PFSK-1 (cell line): Measurements from ENCODE around the gene SCN10A.

Experiments
- POLR2AphosphoS5 ChIP-seq: IDR thresholded peaks from 2 replicates; pipeline ENCODE4 v1.6.1; 2012; ENCODE audit warnings: low read depth, mild to moderate bottlenecking, control low read depth, low read length, moderate library complexity
- REST ChIP-seq, 2 experiments: IDR thresholded peaks; 2 replicates each; pipeline versions ENCODE4 v1.6.1 to v1.8.0; 2011 to 2012; ENCODE audit warnings: low read depth in 2 of 2, low read length in 2 of 2, control low read depth in 1 of 2, inconsistent platforms in 1 of 2, mild to moderate bottlenecking in 1 of 2, moderate library complexity in 1 of 2; ENCODE audit not compliant: insufficient read depth in 1 of 2
- SIN3A ChIP-seq: IDR thresholded peaks from 2 replicates; pipeline ENCODE4 v1.6.1; 2012; ENCODE audit warnings: mild to moderate bottlenecking, low read length, moderate library complexity, borderline replicate concordance; ENCODE audit not compliant: insufficient read depth
- TAF1 ChIP-seq: IDR thresholded peaks from 2 replicates; pipeline ENCODE4 v1.6.1; 2012; ENCODE audit warnings: low read length, control low read depth, borderline replicate concordance; ENCODE audit not compliant: insufficient read depth

- TF ChIP-seq TAF1 (no peak), POLR2AphosphoS5 (no peak), REST (IDR thresholded peaks at IDR 0.05; ENCODE audit: insufficient read depth in 1 of 2, low read depth in 2 of 2, low read length in 2 of 2) (no peak), SIN3A (no peak)
These were observed 166.3 kb downstream of the SCN10A start, which contains the start of gene SCN5A for GRCh38 chr3:38649500-38650247.
